ENCODE measurements around the gene SMYD1.

SMYD1 gene

DNA sequence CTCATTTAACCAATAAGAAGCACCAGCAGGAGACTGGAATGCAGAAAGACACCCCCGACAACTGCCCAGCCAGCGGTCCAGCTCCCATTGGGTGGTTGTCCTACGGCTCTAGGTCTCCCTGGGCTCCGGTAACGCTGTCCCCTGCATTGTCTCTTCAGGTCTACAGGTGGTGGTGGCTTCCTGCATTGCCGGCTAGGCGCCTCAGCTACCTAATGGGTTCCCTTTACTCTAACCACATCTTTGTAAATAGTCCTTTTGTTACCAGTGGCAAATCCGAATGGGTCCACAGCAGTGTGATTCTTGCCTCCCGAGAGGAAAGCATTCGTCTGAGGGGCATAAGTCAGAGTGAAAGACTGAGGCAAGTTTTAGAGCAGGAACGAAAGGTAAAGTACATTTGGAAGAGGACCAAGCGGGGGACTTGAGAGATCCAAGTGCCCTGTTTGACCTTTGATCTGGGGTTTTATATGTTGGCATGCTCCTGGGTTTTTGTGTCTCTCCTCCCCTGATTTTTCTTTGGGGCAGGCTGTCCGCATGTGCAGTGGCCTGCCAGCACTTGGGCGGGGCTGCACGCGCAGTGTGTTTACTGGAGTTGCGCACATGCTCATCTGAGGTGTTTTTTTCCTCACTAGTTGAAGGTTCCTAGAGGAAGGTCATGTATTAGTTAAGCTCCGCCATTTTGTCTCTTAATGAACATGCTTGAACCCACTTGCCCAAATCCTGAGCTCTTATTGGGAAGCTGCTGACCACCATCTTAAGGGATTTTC, 49.2 kb downstream of the SMYD1 start:
- TF ChIP-seq, protein P1, sequence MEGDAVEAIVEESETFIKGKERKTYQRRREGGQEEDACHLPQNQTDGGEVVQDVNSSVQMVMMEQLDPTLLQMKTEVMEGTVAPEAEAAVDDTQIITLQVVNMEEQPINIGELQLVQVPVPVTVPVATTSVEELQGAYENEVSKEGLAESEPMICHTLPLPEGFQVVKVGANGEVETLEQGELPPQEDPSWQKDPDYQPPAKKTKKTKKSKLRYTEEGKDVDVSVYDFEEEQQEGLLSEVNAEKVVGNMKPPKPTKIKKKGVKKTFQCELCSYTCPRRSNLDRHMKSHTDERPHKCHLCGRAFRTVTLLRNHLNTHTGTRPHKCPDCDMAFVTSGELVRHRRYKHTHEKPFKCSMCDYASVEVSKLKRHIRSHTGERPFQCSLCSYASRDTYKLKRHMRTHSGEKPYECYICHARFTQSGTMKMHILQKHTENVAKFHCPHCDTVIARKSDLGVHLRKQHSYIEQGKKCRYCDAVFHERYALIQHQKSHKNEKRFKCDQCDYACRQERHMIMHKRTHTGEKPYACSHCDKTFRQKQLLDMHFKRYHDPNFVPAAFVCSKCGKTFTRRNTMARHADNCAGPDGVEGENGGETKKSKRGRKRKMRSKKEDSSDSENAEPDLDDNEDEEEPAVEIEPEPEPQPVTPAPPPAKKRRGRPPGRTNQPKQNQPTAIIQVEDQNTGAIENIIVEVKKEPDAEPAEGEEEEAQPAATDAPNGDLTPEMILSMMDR (IDR thresholded peaks at IDR 0.05): no peak

DNA sequence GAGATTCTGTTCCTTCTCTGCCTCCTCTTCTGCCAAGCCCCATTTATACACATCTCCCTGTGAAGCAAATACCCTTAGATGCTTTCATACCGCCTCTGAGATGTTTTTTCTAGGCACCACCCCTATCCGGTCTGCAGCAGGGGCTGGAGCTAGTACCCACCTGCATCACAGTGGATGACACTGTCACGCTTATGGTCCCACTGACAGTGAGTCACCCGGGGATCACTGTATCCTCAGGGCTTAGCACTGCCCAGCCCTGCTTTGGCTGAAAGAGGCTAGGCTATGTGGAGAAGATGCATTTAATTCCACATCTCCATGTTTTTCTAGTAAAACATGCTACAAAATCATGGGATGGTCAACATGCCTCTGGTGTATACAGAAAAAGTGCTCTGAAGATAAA, 50.3 kb downstream of the SMYD1 start:
- TF ChIP-seq, protein P1 (IDR thresholded peaks at IDR 0.05): no peak

DNA sequence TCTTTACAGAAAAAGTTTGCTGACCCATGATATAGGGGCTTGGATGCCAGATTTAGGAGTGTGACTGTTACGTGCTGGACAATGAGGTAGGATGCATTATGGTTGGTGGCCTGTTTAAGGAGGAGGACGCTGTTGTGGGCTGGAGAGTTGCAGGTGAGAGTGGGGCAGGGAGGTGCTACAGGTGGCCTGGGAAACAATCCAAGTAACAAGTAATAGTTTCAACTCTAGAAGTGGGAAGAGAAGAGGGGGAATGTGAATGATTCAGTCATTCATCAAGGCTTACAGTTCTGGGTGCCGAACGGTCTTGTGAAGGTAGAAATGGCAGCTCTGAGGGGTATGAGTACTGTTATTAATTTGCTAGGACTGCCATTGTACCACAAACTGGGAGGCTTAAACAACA, 54.1 kb downstream of the SMYD1 start:
- TF ChIP-seq, protein P1 (IDR thresholded peaks at IDR 0.05): no peak

DNA sequence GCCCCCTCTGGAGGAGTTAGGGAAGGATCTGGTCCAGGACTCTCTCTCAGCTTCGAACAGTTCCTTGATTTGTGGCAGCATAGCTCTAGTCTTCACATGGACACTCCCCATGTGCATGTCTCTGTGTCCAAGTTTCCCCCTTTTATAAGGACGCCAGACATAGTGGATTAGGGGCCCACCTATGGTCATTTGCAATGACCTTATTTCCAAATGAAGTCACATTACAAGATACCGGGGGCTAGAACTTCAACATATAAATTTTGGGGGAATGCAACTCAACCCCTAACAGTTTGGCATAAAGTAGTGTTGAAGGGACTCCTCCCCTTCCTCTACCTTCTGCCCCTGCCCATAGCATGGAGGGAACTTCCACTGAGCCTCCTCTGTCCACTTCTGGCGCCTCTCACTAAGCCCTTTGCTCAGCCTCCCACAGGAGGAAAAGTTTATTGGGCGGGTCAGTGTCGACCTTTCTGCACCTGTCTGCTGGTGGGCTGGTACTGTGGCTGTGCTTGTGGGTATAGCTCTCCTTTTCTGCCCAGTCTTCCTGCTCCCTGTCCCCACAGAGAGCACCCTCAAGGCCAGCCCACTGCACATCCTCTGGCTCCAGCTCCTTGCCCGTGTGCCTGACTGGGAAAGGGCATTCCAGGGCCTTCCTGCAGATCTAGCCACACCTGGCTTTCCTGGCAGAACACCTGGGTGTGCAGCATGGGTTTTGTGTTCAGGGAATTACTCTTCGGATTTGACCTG, 54.7 kb downstream of the SMYD1 start:
- TF ChIP-seq, protein P1 (IDR thresholded peaks at IDR 0.05): no peak

DNA sequence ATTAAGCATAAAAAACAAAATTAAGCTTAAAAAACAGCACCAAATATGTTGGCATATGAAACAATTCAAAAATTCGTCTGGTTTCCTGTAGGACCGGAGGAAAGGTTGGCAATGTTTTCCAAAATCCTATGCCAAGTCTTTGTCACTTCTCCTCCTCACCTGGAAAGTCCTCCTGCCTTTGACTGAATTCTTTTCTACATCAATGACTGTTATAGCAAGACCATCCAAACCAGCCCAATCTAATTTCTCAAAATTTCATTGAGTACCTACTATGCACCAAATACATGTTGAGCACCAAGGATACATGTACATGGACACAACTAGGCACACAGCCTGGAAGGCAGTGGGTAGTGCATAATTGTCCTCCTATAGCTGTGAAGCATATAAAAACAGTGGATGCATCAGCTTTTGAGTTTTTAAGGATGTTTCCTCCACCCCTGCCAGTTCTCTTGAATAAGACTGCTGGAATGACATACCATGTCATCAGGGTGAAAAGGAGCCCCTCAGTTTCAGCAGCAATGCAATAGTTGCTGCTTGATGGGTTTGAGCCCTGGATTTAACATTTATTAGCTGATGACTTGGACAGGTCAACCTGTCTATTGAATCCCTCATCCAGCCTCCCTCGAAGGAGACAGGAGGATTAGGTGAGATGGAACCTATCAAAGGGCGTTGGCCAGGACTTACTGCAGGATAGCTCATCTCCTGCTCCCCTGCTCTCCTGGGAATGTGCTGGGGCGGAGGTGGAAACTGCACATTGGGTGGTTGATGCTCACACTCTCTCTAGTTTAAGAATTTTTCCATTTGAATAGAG, 55.7 kb downstream of the SMYD1 start:
- TF ChIP-seq, protein P1 (IDR thresholded peaks at IDR 0.05): no peak

DNA sequence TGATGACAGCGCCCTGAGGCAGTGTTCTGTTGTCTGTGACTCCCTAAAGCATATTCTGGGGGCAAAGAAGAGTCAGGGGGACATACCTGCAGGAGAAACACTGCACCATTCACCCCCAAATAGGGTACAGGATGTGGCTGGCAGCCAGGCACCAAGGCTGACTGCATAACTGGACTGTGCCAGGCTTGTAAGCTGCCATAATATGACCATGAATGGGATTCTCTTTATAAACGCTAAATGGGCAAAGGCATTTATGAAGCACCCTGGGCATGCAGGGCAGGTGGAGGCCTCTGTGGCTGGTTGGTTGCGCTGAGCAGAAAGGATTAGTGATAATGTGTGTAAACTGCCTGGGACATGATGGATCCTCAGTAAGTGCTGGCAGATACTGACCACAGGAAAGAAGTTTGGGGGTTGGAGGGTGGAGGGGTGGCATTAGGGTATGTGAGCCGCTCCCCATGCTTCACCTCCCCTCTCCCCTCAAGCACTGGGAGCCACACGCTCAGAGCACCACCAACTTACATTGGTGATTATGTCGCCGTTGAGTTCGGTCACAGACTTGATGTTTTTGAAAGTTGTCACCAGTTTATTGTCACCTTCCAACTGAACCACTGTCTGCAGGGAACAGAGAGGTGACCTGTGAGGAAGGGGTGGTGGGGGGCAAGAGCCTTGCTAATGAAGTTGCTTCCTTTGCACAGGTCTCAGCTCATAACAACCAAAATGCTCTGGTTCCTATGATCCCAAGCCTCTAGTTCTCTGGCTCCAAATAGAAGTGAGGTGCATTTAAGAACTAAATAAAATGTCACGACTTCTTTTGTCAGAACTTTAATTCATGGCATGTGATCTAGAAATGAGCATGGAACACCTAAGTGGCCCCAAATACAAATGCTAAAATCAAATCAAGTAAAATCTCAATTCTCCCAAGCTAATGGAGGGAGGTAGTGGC, 56.6 kb downstream of the SMYD1 start:
- TF ChIP-seq, protein P1 (IDR thresholded peaks at IDR 0.05): no peak

Measured in LNCAP (cell line).